ENCODE results near the gene DDX3Y. TPM values are rescaled to one million over a fixed set of nuclear protein-coding genes. Genes with fewer than 3 reads are reported as not detected.

Gene DDX3Y
- total and polyA plus RNA-seq, 10 of the 15 experiments (the other 5 are each of a cell fraction or from before 2014, with no cell fraction given) = 0.03 to 0.21 TPM; not detected in 8

DNA sequence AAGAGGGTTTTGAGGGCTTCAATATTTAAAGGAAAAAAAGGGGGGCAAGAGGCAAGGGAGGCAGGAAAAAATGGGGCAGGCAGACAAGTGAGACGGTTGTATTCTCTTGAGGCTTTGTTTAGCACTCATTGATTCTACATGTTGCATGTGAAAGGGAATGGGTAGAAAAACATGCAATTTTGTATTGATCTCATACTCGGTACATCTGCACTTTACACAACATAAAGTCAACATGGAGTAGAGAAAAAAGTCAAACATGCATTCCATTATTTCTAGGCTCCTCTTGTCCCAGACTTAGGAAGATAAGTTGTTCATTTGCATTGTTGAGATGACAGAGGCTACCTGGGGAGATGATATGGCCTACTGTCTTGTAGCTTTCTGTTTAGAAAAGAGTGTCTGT lies 36.7 kb upstream of the DDX3Y start (continued):
- TF ChIP-seq, protein P1, sequence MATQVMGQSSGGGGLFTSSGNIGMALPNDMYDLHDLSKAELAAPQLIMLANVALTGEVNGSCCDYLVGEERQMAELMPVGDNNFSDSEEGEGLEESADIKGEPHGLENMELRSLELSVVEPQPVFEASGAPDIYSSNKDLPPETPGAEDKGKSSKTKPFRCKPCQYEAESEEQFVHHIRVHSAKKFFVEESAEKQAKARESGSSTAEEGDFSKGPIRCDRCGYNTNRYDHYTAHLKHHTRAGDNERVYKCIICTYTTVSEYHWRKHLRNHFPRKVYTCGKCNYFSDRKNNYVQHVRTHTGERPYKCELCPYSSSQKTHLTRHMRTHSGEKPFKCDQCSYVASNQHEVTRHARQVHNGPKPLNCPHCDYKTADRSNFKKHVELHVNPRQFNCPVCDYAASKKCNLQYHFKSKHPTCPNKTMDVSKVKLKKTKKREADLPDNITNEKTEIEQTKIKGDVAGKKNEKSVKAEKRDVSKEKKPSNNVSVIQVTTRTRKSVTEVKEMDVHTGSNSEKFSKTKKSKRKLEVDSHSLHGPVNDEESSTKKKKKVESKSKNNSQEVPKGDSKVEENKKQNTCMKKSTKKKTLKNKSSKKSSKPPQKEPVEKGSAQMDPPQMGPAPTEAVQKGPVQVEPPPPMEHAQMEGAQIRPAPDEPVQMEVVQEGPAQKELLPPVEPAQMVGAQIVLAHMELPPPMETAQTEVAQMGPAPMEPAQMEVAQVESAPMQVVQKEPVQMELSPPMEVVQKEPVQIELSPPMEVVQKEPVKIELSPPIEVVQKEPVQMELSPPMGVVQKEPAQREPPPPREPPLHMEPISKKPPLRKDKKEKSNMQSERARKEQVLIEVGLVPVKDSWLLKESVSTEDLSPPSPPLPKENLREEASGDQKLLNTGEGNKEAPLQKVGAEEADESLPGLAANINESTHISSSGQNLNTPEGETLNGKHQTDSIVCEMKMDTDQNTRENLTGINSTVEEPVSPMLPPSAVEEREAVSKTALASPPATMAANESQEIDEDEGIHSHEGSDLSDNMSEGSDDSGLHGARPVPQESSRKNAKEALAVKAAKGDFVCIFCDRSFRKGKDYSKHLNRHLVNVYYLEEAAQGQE (IDR thresholded peaks at IDR 0.05; ENCODE audit: low read depth, low read length) = no peak

DNA sequence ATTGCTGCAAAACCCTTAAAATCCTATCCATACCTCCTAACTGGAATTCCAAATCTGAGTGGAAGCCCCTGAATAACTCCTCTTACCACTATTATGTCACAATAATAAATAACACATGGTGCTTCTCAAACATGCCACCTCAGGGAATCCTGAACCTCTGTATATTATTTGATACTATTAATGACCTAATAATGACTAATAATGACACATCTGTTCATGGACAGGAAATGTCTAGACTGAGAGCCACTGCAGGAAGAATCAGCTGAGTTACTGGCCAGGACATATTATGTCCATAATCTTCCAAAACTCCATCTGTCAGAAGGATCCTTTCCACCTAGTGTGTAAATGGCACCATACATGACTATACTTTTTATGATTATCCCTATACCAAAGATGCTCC lies 7.7 kb upstream of the DDX3Y start:
- H3K27me3 ChIP-seq (replicated peaks in 1 of 2; ENCODE audit: control insufficient read depth in 2 of 2, insufficient read depth in 2 of 2, low read length in 1 of 2) = no peaks in the 10 kb centered on the region
- H2AFZ ChIP-seq (ENCODE audit: control insufficient read depth, low read depth, low read length) = no peak overlapping the region
- in situ Hi-C loops (cut with MboI) = no loop called here
- no peak overlapping the region for H3K9ac ChIP-seq (ENCODE audit: control insufficient read depth, insufficient read depth, low read length)
- H3K4me3 ChIP-seq = no peak overlapping the region
- SMC1A ChIA-PET (ENCODE audit: uncharacterized antibody, unreplicated experiment) = no interaction called here
- TF ChIP-seq BCL11A (IDR thresholded peaks at IDR 0.05; ENCODE audit: low read depth, low read length) = no peak
- TF ChIP-seq JUNB (IDR thresholded peaks at IDR 0.05) = no peak
- TF ChIP-seq NBN (IDR thresholded peaks at IDR 0.05) = no peak
- H3K36me3 ChIP-seq (ENCODE audit: control insufficient read depth in 2 of 2, insufficient read depth in 2 of 2, low read length in 1 of 2) = no peaks in the 10 kb centered on the region
- CTCF ChIA-PET = no interaction called here
- no peaks in the 10 kb centered on the region for H4K20me1 ChIP-seq (ENCODE audit: control insufficient read depth, insufficient read depth)
- H3K4me1 ChIP-seq (ENCODE audit: control insufficient read depth, insufficient read depth, low read length) = no peaks in the 10 kb centered on the region
- intact Hi-C loops (cut with micrococcal nuclease; ENCODE audit: unreplicated experiment) = no loop called here
- POLR2A ChIA-PET = no interaction called here
- H3K79me2 ChIP-seq (ENCODE audit: control insufficient read depth, insufficient read depth, low read length) = no peaks in the 10 kb centered on the region
- BruUV-seq (replicated peaks) = no TSS peak
- DNase-seq (ENCODE audit: low read depth, low spot score) (no peak), ATAC-seq (no peak), FAIRE-seq (no peak)
- RAD21 ChIA-PET (ENCODE audit: unreplicated experiment) = no interaction called here
- no peak overlapping the region for H3K4me2 ChIP-seq (ENCODE audit: control insufficient read depth, insufficient read depth)
- no peaks in the 10 kb centered on the region for H3K9me3 ChIP-seq (replicated peaks; ENCODE audit: control insufficient read depth, insufficient read depth, low read length)
- no peak overlapping the region for H3K27ac ChIP-seq (ENCODE audit: control insufficient read depth, insufficient read depth)

DNA sequence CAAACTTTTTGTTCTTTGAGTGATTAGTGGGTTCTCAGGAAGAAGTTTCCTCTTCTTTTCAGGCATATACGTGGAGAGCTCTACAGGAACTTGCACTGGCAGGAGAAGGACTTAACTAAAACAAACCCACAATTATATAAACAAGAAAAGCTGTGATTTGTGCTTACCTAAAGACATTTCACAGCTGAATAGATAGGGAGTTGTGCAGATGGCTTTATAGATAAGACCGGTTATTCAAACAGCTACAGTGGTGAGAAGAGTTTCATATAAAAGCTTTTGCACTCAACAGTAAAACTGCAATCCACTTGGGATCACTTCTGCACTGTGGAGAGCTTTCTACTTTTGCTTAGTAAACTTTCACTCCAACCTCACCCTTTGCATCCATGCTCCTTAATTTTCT lies 6.1 kb upstream of the DDX3Y start:
- Histone ChIP-seq H3K9me3 (replicated peaks; ENCODE audit: control insufficient read depth, insufficient read depth, low read length) (no peaks in the 10 kb centered on the region), H4K20me1 (ENCODE audit: control insufficient read depth, insufficient read depth) (no peaks in the 10 kb centered on the region), H3K36me3 (ENCODE audit: control insufficient read depth in 2 of 2, insufficient read depth in 2 of 2, low read length in 1 of 2) (no peaks in the 10 kb centered on the region), H3K4me1 (ENCODE audit: control insufficient read depth, insufficient read depth, low read length) (no peaks in the 10 kb centered on the region), H3K27ac (ENCODE audit: control insufficient read depth, insufficient read depth) (no peak overlapping the region), H2AFZ (ENCODE audit: control insufficient read depth, low read depth, low read length) (no peak overlapping the region), H3K4me2 (ENCODE audit: control insufficient read depth, insufficient read depth) (no peak overlapping the region), H3K9ac (ENCODE audit: control insufficient read depth, insufficient read depth, low read length) (no peak overlapping the region), H3K4me3 (no peak overlapping the region), H3K79me2 (ENCODE audit: control insufficient read depth, insufficient read depth, low read length) (no peaks in the 10 kb centered on the region), H3K27me3 (replicated peaks in 1 of 2; ENCODE audit: control insufficient read depth in 2 of 2, insufficient read depth in 2 of 2, low read length in 1 of 2) (no peaks in the 10 kb centered on the region)
- intact Hi-C loops (cut with micrococcal nuclease; ENCODE audit: unreplicated experiment) = no loop called here
- no peak for ATAC-seq
- ChIA-PET CTCF (no interaction called here), SMC1A (ENCODE audit: uncharacterized antibody, unreplicated experiment) (no interaction called here), POLR2A (no interaction called here), RAD21 (ENCODE audit: unreplicated experiment) (no interaction called here)
- WGBS (ENCODE audit: insufficient coverage, insufficient replicate concordance, low lambda C conversion rate, missing lambda C conversion rate) = no CpG with 5 or more reads among the region's 2 CpGs
- no TSS peak for BruUV-seq (replicated peaks)
- no peak for FAIRE-seq
- DNase-seq (ENCODE audit: low read depth, low spot score) = no peak
- in situ Hi-C loops (cut with MboI) = no loop called here
- TF ChIP-seq ASH2L (IDR thresholded peaks at IDR 0.05; ENCODE audit: borderline replicate concordance, low read depth) (no peak), SUZ12 (IDR thresholded peaks at IDR 0.05; ENCODE audit: unreplicated experiment) (no peak), YY1 (IDR thresholded peaks at IDR 0.05; ENCODE audit: low read depth, low read length) (no peak), YBX1 (IDR thresholded peaks at IDR 0.05) (no peak), HDAC6 (IDR thresholded peaks at IDR 0.05; ENCODE audit: unreplicated experiment) (no peak), RB1 (IDR thresholded peaks at IDR 0.05; ENCODE audit: borderline replicate concordance) (no peak)
- TF ChIP-seq, protein P2, sequence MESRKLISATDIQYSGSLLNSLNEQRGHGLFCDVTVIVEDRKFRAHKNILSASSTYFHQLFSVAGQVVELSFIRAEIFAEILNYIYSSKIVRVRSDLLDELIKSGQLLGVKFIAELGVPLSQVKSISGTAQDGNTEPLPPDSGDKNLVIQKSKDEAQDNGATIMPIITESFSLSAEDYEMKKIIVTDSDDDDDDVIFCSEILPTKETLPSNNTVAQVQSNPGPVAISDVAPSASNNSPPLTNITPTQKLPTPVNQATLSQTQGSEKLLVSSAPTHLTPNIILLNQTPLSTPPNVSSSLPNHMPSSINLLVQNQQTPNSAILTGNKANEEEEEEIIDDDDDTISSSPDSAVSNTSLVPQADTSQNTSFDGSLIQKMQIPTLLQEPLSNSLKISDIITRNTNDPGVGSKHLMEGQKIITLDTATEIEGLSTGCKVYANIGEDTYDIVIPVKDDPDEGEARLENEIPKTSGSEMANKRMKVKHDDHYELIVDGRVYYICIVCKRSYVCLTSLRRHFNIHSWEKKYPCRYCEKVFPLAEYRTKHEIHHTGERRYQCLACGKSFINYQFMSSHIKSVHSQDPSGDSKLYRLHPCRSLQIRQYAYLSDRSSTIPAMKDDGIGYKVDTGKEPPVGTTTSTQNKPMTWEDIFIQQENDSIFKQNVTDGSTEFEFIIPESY (IDR thresholded peaks at IDR 0.05) = no peak

All from GM12878 (cell line).